IPS DF 6.9 (cell line): ENCODE results near the gene CLEC1B.
"Not testable (repeated sequence)": the region's sequence is repeated elsewhere in the genome, so short reads cannot be mapped to it uniquely, and the experiment has no call there.

Experiments
- DNase-seq: peaks from one replicate; pipeline ENCODE4 v3.0.0-alpha.2; 2013; ENCODE audit warnings: low read depth, low spot score
- H3K27ac ChIP-seq: one replicate; pipeline ENCODE4 v1.5.1; 2013; ENCODE audit warnings: low read length, control low read depth
- H3K27me3 ChIP-seq: 2 replicates; pipeline ENCODE4 v1.6.1; 2013; ENCODE audit warnings: mild to moderate bottlenecking, low read length; ENCODE audit not compliant: control insufficient read depth, insufficient read depth
- H3K36me3 ChIP-seq: 2 replicates; pipeline ENCODE4 v1.6.1; 2013; ENCODE audit warnings: low read length; ENCODE audit not compliant: control insufficient read depth, insufficient read depth
- H3K4me1 ChIP-seq: 2 replicates; pipeline ENCODE4 v1.6.1; 2013; ENCODE audit warnings: low read length; ENCODE audit not compliant: control insufficient read depth, insufficient read depth
- H3K4me3 ChIP-seq: 2 replicates; pipeline ENCODE4 v1.5.1; 2013; ENCODE audit warnings: mild to moderate bottlenecking, low read length
- H3K9me3 ChIP-seq: 2 replicates; pipeline ENCODE4 v1.6.1; 2013; ENCODE audit warnings: low read length, inconsistent platforms; ENCODE audit not compliant: control insufficient read depth, insufficient read depth
- WGBS: extraction: QIAGEN DNeasy Blood & Tissue Kit; methylation state at CpG from one replicate; pipeline ENCODE4 v1.1.7; 2013; ENCODE audit warnings: mixed read lengths, missing lambda C conversion rate; ENCODE audit not compliant: insufficient read length, insufficient coverage; 5-methylcytosine and 5-hydroxymethylcytosine counted together

Gene CLEC1B

GRCh38 chr12:9999016-9999415, at the start of gene CLEC1B:
CLEC1B (minus strand) TSS chr12:9999121; CDS start chr12:9999100, 21 bp downstream.
- Histone ChIP-seq H3K4me1 (no peaks in the 10 kb centered on the region), H3K27me3 (no peaks in the 10 kb centered on the region), H3K36me3 (no peaks in the 10 kb centered on the region), H3K4me3 (no peak within 1 kb of the TSS), H3K9me3 (no peaks in the 10 kb centered on the region), H3K27ac (no peak within 1 kb of the TSS)
- no CpG with 5 or more reads among the region's 3 CpGs for WGBS
- DNase-seq = no peak

- H3K4me1 ChIP-seq = no peaks in the 10 kb centered on the region
- no peak overlapping the region for H3K4me3 ChIP-seq
- H3K27ac ChIP-seq = no peak overlapping the region
- no peaks in the 10 kb centered on the region for H3K27me3 ChIP-seq
- no peaks in the 10 kb centered on the region for H3K9me3 ChIP-seq
- DNase-seq = no peak
- no peaks in the 10 kb centered on the region for H3K36me3 ChIP-seq
- WGBS = no CpG with 5 or more reads among the region's 3 CpGs
Measured at GRCh38 chr12:10048526-10048925, 49.6 kb upstream of the CLEC1B start.

- no peaks in the 10 kb centered on the region for H3K27me3 ChIP-seq
- no peaks in the 10 kb centered on the region for H3K36me3 ChIP-seq
- H3K27ac ChIP-seq = no peak overlapping the region
- no peak for DNase-seq
- H3K9me3 ChIP-seq = no peaks in the 10 kb centered on the region
- H3K4me3 ChIP-seq = no peak overlapping the region
- no peaks in the 10 kb centered on the region for H3K4me1 ChIP-seq
Measured at GRCh38 chr12:10042167-10042566, 43.2 kb upstream of the CLEC1B start.

- Histone ChIP-seq H3K4me1 (no peaks in the 10 kb centered on the region; the same call in 1 of the 2 replicates), H3K27ac (no peak overlapping the region), H3K36me3 (no peaks in the 10 kb centered on the region), H3K4me3 (no peak overlapping the region), H3K27me3 (no peaks in the 10 kb centered on the region), H3K9me3 (no peaks in the 10 kb centered on the region)
- WGBS = no CpG with 5 or more reads among the region's 1 CpG
- no peak for DNase-seq
Measured at GRCh38 chr12:10033783-10034545, 35.0 kb upstream of the CLEC1B start.

GRCh38 chr12:10031771-10032175, 32.9 kb upstream of the CLEC1B start:
- Histone ChIP-seq H3K27ac (no peak overlapping the region), H3K9me3 (no peaks in the 10 kb centered on the region), H3K4me3 (no peak overlapping the region), H3K36me3 (no peaks in the 10 kb centered on the region), H3K27me3 (no peaks in the 10 kb centered on the region), H3K4me1 (no peaks in the 10 kb centered on the region; the same call in 1 of the 2 replicates)
- no CpG with 5 or more reads among the region's 5 CpGs for WGBS
- peak; percentile 39 for DNase-seq

GRCh38 chr12:10031321-10031720, 32.4 kb upstream of the CLEC1B start:
- Histone ChIP-seq H3K9me3 (no peaks in the 10 kb centered on the region), H3K27ac (no peak overlapping the region), H3K4me3 (no peak overlapping the region), H3K36me3 (no peaks in the 10 kb centered on the region), H3K27me3 (no peaks in the 10 kb centered on the region), H3K4me1 (no peaks in the 10 kb centered on the region; the same call in 1 of the 2 replicates)
- no CpG with 5 or more reads among the region's 4 CpGs for whole genome bisulfite sequencing
- DNase-seq = no peak

- Histone ChIP-seq H3K4me1 (no peaks in the 10 kb centered on the region; the same call in 1 of the 2 replicates), H3K27ac (no peak within 1 kb of the TSS), H3K36me3 (no peaks in the 10 kb centered on the region), H3K9me3 (no peaks in the 10 kb centered on the region), H3K27me3 (no peaks in the 10 kb centered on the region), H3K4me3 (no peak within 1 kb of the TSS)
- DNase-seq = no peak
- no CpG with 5 or more reads among the region's 14 CpGs for WGBS
Measured at GRCh38 chr12:10030446-10030845, 31.5 kb upstream of the CLEC1B start, which contains the start of gene CLEC9A. CLEC9A (plus strand) TSS chr12:10030682; CDS start chr12:10052688, 22,006 bp downstream.

GRCh38 chr12:10027721-10028120, 28.8 kb upstream of the CLEC1B start:
- no peaks in the 10 kb centered on the region for H3K36me3 ChIP-seq
- H3K4me3 ChIP-seq = no peak overlapping the region
- H3K4me1 ChIP-seq = no peaks in the 10 kb centered on the region; the same call in 1 of the 2 replicates
- no peak for DNase-seq
- no CpG with 5 or more reads among the region's 4 CpGs for WGBS
- H3K9me3 ChIP-seq = no peaks in the 10 kb centered on the region
- H3K27ac ChIP-seq = no peak overlapping the region
- no peaks in the 10 kb centered on the region for H3K27me3 ChIP-seq

- H3K27ac ChIP-seq = no peak overlapping the region
- no peaks in the 10 kb centered on the region for H3K36me3 ChIP-seq
- H3K27me3 ChIP-seq = no peaks in the 10 kb centered on the region
- no CpG with 5 or more reads among the region's 3 CpGs for WGBS
- no peak for DNase-seq
- no peak overlapping the region for H3K4me3 ChIP-seq
- no peaks in the 10 kb centered on the region for H3K9me3 ChIP-seq
- no peaks in the 10 kb centered on the region; the same call in 1 of the 2 replicates for H3K4me1 ChIP-seq
Measured at GRCh38 chr12:10027311-10027710, 28.4 kb upstream of the CLEC1B start.

- H3K9me3 ChIP-seq, H3K4me3 ChIP-seq, DNase-seq, H3K36me3 ChIP-seq, H3K4me1 ChIP-seq, H3K27ac ChIP-seq, H3K27me3 ChIP-seq: not testable (repeated sequence)
- WGBS = no CpG with 5 or more reads among the region's 4 CpGs
Measured at GRCh38 chr12:10026666-10027065, 27.7 kb upstream of the CLEC1B start.

- H3K4me3 ChIP-seq = no peak overlapping the region
Measured at GRCh38 chr12:10025236-10025635, 26.3 kb upstream of the CLEC1B start.

More at GRCh38 chr12:10025236-10025635, 26.3 kb upstream of the CLEC1B start:
- WGBS = no CpG with 5 or more reads among the region's 3 CpGs
- no peaks in the 10 kb centered on the region for H3K36me3 ChIP-seq
- H3K9me3 ChIP-seq = no peaks in the 10 kb centered on the region
- no peaks in the 10 kb centered on the region for H3K4me1 ChIP-seq
- DNase-seq = no peak
- H3K27me3 ChIP-seq = no peaks in the 10 kb centered on the region
- H3K27ac ChIP-seq = no peak overlapping the region
